Subcutaneous adipose tissue (tissue), 4 donors: ENCODE measurements around the gene PIGH. TPM values are rescaled to one million over a fixed set of nuclear protein-coding genes. Genes with fewer than 3 reads are reported as not detected.

ENCODE experiments used
- total RNA-seq, 4 donors: library from RNA; depleted of rRNA; stranded (reverse); fragments of >200 nt; gene quantifications; one replicate each; pipeline ENCODE4 v1.1.0, GENCODE V29; 2016
- TF ChIP-seq, protein P1 (sequence below): fragments of 450-650 bp; IDR thresholded peaks from one replicate; pipeline ENCODE4 v1.5.1; 2016; ENCODE audit warnings: low read depth, mild to moderate bottlenecking, control low read depth, antibody characterized with exemption, moderate library complexity

PIGH gene, protein sequence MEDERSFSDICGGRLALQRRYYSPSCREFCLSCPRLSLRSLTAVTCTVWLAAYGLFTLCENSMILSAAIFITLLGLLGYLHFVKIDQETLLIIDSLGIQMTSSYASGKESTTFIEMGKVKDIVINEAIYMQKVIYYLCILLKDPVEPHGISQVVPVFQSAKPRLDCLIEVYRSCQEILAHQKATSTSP
- total RNA-seq = 10 to 100 TPM; 17.4 to 25.5 (median 24.3) TPM

DNA sequence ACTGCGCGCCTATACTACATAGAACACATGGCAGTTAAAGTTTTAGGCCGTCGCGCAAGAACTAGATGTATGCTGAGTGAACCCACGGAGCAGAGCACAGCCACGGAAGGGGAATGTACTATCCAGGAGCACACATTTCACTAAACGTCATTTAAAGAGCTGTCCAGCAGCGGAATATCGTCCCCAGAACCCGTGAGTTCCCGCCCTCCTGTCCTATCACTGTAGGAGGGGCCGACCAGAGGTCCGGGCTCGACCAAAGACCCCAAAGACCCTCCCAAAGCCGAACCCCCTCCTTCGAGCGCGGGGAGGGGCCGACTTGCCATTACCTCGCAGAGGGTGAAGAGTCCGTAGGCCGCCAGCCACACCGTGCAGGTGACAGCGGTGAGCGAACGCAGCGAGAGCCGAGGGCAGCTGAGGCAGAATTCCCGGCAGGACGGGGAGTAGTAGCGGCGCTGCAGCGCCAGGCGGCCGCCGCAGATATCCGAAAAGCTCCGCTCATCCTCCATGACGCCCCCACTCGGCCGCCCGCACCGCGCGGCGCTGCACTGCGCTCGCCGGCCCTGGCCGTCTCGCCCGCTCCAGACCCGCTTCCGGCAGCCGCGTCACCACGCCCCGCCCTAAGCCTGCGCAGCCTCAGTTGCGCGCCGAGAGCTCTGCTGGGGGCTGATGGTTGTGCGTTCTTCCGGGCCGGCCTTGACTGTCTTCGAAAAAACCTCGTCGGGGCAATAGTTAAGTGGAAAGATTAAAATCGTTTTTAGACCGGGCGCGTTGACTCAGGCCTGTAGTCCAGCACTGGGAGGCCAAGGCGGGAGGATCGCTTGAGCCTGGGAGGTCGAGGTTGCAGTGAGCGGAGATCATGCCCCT, at the start of gene PIGH:
TSS of gene PIGH (minus strand) at position 571 of the 864 bp plus-strand sequence. CDS start at position 506, 65 bp downstream.
- TF ChIP-seq, protein P1, sequence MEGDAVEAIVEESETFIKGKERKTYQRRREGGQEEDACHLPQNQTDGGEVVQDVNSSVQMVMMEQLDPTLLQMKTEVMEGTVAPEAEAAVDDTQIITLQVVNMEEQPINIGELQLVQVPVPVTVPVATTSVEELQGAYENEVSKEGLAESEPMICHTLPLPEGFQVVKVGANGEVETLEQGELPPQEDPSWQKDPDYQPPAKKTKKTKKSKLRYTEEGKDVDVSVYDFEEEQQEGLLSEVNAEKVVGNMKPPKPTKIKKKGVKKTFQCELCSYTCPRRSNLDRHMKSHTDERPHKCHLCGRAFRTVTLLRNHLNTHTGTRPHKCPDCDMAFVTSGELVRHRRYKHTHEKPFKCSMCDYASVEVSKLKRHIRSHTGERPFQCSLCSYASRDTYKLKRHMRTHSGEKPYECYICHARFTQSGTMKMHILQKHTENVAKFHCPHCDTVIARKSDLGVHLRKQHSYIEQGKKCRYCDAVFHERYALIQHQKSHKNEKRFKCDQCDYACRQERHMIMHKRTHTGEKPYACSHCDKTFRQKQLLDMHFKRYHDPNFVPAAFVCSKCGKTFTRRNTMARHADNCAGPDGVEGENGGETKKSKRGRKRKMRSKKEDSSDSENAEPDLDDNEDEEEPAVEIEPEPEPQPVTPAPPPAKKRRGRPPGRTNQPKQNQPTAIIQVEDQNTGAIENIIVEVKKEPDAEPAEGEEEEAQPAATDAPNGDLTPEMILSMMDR = no peak

DNA sequence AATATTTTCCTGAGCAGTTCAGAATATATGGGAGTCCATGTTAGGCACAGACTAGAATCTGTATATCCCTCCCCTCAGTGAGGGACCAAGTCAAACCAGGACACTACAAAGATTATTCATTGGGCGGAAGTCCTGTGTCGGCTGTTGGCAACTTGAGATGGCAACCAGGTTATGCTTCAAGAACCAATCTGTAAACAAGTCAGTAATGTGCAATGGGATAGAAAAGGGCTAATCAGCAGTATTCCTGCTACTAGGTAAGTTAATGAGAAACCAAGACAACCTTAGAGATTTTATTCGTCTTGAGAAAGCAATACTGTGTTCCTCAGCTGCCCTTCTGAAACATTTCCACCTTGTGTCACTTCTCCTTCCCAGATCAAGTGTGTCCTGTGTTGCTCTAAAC, 46.1 kb upstream of the PIGH start:
- TF ChIP-seq, protein P1 = no peak

DNA sequence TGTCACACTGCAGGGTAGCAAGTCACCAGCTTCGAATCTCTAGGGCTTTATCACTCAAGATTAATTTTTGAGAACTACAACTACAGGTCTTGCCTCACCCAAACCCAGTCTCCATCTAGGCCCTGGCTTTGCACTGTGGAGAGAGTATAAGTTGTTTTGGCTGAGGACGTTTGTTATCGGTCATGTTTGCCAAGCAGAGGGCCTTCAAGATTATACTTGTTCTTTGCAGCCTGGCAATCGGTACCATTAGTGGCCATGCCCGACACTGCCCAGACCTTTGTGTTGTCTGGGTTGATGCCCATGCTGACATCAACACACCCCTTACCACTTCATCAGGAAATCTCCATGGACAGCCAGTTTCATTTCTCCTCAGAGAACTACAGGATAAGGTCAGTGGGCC, 45.3 kb upstream of the PIGH start:
- TF ChIP-seq, protein P1 = no peak

DNA sequence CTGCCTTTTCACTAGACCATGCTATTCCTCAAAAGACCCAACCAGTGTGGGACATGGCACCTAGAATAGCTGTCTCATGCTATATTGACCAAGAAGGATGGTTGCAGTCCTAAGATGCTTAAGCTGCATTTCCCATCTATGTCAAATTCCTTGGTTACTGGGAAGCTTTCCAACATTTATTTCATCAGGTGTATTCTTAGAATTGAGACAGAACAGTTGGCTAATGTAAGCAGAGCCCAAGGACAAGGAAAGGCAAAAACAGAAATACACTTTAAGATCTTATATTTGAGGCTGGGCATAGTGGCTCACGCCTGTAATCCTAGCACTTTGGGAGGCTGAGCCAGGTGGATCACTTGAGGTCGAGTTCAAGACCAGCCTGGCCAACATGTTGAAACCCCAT, 44.4 kb upstream of the PIGH start:
- TF ChIP-seq, protein P1 = no peak

DNA sequence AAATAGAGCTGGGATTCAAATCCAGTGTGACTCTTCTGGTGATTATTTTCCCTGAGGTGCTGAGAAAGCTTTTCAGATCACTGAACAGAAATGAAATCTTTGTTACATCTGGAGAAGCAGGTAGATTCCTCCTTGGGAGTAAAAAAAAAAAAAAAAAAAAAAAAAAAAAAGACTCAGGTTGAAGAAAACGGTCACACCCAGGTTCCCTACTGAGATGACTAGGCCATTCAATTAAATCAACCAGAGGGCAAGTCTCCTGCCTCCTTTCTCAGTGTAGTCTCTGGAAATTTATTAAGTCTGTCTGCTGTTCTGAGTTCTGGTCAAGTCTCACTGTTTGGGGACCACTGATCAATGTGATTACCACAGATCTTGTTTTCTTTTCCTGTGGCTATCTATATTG, 43.6 kb upstream of the PIGH start:
- TF ChIP-seq, protein P1 = no peak

DNA sequence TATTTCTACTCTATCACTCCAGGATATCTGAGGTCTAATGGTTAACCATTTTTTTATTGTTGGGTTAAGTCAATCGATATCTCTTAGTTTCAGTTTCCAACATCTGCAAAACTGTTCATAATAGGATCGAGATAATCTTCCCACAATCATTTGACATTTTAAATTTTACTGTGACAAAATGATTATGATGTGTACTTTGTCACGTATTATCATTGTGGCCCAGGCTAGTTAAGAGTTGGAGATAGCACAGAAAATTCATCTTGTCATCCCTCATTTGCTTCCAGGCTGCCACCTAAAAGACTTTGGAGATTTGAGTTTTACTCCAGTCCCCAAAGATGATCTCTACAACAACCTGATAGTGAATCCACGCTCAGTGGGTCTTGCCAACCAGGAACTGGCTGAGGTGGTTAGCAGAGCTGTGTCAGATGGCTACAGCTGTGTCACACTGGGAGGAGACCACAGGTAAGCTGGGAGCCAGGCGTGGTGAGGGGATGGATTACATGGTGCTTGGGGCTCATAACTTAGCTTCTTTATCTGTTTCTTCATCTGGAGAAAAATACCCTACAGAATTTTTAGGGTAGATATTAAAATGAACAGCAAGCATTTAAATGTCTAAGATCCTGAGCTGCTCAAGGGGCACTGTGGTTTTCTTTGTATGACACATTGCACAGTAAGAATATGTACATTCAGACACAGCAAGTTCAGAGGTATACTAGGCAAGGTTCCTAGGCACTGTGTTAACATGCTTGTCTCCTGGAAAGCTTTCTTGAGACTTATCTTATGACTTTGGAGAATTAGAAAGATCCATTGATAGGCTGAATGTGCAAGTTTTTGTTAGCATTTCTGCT, 42.1 kb upstream of the PIGH start:
- TF ChIP-seq, protein P1 = no peak

DNA sequence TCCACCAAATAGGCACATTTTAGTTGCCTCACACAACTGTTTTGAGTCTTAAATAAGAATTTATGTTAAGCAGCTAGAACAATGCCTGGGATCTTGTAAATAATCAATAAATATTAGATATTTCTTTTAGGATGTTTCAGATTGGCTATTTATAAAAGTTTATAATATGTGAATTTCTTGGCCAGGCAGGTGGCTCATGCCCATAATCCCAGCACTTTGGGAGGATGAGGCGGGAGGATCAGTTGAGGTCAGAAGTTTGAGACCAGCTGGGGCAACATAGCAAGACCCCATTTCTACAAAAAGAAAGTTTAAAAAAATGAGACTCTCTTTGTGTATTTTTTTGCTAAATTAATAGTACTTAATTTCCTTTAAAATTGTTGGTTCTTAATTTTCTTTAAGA, 41.4 kb upstream of the PIGH start:
- TF ChIP-seq, protein P1 = no peak
